Activated CD8-positive, alpha-beta memory T cell treated with anti-CD3 and anti-CD28 coated beads, Interleukin-2, amount 50 U/mL, for 1 hour (primary cell): ENCODE results near the gene PPARG.

ENCODE experiments used
- DNase-seq: peaks from one replicate; pipeline ENCODE4 v3.0.0-alpha.2; 2020; ENCODE audit errors: extremely low read depth

The PPARG gene

DNA sequence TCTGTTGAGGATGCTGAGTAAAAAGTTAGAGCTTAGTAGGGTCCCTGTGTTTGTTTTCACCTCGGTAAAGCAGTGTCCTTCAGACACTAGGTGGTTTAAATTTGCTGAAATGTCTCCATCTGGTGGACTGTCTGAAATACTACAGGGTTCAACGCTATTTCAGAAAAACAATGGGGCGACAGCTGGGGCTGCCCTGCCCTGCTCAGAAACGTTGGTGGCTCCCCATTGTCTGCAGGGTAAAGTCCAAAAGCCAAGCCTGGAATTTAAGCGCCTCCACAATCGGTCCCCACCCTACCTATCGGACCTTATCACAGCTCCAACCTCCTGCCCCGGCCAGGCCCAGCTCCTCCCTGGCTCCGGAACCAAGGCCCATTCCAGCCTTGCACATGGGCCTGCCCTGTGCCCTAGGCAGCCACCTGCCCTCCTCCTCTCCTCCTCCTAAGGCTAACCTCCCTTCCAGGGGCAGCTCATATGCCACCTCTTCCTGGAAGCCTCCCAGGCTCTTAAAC lies 191.1 kb downstream of the PPARG start:
- DNase-seq, result no peak

DNA sequence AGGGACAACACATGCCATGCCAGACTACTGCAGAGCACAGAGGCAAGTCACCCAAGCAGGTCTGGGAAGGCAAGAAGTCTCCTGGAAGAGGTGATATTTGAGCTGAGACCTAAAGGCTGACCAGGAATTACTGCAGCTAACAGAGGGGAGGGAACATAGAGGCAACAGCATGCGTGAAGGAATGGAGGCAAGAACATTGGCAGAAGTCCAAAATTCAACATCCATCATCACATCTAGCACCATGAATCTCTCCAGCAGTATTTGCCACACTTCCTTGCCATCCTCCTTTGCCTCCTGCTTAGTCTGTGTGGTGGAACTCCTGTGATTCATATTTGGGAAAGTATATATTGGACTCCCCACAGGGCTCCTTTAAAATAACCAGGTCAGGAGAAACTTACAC lies 194.5 kb downstream of the PPARG start:
- DNase-seq, result no peak

DNA sequence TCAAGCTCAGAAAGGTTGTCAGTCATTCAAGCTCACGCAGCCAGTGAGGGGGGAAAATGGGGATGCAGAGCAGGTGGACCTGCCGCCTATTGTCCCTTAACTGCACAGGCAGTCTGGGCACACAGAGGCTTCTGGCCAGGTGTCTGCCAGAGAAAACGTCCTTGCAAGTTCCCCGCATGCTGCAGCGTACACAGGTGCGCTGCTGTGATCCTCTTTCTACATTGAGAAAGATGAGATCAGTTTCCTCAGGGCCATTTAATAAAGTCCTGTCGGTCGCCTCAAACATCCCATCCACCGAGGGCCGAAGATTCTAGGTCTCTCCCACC lies 195.0 kb downstream of the PPARG start:
- no peak for DNase-seq
